GM10266 (cell line): Measurements from ENCODE around the gene DEFB131A.
"Not testable (repeated sequence)": the region's sequence is repeated elsewhere in the genome, so short reads cannot be mapped to it uniquely, and the experiment has no call there.

Experiments used
- DNase-seq: peaks from one replicate; pipeline ENCODE4 v3.0.0; 2012; ENCODE audit errors: extremely low spot score
- TF ChIP-seq, protein P1 (sequence below): IDR thresholded peaks from 2 replicates; pipeline ENCODE4 v1.5.1; 2012; ENCODE audit warnings: mild to moderate bottlenecking, low read depth; ENCODE audit not compliant: control insufficient read depth, insufficient read depth; ENCODE audit errors: missing control alignments

Gene DEFB131A, protein sequence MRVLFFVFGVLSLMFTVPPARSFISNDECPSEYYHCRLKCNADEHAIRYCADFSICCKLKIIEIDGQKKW

DNA sequence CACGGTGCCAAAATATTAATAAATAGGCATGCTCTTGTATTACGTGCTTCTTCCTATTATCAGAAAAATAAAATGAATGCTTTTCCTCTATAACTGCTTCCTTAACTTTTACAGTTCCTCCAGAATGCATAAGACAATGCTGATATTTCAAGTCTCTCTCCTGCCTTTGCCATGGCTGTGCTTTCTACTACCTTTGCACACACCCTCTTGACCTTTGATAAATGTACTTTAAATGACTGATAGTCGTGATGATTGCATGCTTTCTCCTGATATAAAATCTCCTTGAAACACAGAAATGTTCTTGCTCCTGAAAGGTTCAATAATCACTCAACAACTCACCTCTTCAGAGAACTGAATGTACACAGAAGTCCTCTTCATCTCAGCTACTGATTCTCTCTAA lies at the start of gene DEFB131A:
DEFB131A (plus strand) TSS at position 301 of the 400 bp plus-strand sequence. CDS start 120 bp downstream, outside the sequence.
- DNase-seq: not testable (repeated sequence)

DNA sequence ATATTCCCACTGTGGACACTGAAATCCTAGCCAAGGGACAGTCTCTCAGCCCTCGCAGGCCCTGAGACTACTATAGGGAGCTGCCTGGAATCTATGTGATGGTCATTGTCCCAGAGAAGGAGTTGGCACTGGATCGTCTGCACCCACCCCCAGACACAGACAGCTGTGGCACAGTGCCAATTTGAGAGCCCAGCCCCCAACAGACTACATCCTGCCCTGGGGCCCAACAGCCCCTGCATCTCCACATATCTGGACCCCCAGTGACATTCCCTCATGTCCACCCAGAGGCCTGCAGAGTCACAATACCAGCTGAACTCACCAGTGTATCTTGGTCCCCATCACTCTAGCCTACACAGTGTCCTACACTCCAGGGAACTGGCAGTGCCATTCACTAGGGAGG lies 38.4 kb upstream of the DEFB131A start:
- not testable (repeated sequence) for DNase-seq

DNA sequence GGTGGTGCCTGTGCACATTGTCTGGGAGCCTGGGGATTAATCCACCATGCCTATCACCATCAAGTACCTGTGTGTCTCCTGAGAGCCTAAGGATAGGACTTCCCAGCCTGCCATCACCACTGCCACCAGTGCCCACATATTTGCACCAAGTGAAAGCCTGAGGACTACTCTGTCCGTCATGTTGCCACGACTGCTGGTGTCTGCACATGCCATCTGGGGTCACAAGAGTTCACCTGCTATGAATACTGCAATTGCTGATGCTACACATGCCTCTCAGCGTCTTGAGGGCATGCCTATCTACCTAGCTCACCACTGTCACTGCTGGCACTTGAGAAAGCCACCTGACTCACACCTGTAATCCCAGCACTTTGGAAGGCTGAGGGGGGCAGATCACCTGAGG lies 37.7 kb upstream of the DEFB131A start:
- not testable (repeated sequence) for DNase-seq

DNA sequence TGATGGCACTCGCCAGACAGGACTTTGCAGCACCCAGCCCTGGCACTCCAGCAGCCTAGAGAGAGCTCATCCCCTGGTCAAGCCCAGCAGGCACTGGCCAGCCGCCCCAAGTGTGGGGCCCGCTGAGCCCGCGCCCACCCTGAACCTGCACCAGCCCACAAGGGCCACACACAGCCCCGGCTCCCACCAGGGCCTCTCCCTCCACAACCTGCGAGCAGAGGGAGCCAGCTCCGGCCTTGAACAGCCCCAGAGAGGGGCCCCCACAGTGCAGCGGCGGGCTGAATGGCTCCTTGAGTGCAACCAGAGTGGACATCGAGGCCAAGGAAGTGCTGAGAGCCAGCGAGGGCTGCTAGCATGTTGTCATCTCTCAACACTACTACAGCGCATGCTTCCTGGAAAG lies 34.4 kb upstream of the DEFB131A start:
- TF ChIP-seq, protein P1, sequence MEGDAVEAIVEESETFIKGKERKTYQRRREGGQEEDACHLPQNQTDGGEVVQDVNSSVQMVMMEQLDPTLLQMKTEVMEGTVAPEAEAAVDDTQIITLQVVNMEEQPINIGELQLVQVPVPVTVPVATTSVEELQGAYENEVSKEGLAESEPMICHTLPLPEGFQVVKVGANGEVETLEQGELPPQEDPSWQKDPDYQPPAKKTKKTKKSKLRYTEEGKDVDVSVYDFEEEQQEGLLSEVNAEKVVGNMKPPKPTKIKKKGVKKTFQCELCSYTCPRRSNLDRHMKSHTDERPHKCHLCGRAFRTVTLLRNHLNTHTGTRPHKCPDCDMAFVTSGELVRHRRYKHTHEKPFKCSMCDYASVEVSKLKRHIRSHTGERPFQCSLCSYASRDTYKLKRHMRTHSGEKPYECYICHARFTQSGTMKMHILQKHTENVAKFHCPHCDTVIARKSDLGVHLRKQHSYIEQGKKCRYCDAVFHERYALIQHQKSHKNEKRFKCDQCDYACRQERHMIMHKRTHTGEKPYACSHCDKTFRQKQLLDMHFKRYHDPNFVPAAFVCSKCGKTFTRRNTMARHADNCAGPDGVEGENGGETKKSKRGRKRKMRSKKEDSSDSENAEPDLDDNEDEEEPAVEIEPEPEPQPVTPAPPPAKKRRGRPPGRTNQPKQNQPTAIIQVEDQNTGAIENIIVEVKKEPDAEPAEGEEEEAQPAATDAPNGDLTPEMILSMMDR: no peak
- DNase-seq: no peak

DNA sequence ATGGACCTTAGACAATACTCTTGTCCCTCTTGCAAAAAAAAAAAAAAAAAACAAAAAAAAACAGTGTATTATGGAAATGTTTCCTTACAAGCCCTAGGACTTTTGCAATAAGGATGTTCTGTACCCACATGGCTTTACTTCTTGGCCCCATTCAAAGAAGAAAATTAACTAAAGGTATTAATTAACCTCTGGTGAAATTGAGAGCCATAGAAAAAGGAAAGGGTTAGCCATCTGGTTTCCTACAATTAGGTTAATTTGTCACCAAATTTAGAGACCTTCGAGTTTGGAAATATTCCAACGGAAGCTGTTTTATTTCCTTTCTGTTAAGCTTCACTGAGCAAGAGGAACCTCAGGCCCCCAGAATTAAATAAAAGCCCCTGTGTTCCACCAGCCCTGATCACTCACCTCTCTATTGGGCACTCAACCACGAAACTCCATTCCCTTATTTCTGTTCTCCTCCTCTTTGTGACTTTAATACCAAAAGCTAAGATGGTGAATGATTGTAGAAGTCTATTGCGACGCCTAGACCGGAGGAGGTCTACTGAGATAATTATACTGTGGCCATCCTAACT lies 22.2 kb upstream of the DEFB131A start:
- DNase-seq: not testable (repeated sequence)

DNA sequence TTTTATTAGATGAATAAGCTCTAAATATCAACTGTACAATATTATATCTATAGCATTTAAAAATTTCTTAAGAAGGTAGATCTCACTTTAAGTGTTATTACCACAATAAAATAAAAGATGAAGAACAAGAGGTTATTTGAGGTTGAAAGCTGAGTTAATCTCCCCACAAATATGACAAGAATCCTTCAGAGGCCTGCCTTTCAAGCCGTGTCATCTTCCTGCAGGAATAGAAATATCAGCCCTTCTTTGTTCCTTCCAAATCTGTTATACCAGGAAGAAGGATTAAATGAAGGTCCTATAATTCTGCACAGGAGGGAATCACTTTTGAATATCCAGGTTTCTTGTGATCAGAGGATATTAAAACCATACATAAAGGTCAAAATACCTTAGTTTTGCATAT lies 18.3 kb upstream of the DEFB131A start:
- not testable (repeated sequence) for DNase-seq

DNA sequence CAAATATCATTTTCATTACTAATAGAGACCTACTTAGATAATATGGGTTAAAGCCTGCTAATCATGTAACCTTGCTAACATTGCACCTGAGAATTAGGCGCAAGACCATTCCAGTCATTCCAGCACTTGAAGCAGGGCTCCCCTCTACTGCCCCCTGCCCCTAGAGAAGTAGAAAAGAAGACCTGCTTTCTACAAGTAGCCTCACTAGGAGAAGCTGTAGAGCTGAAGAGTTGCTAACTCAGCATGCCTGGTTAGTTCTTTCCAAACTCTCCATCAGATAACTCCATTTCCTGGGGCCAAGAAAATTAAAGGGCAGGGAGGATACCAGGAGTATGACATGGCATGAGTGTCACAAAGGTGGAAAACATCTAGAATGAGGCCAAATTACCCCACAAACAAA lies 14.2 kb upstream of the DEFB131A start:
- DNase-seq: not testable (repeated sequence)

DNA sequence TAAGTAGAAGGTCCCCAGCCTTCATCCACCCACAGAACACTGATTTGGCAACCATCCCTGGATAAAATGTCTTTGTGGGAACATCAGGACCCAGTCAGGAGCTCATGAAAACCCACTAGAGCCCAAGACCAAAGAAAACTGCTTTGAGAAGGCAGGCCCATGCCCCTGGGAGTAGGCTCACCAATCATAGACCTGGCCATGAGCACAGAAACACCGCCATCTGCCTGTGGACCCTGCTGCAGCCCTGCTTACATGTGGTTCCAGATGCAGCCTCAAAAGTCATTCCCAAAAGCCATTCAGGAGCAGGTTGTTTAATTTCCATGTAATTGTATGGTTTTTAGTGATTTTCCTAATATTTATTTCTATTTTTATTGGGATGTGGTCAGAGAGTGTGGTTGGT lies 10.9 kb upstream of the DEFB131A start:
- DNase-seq: not testable (repeated sequence)

DNA sequence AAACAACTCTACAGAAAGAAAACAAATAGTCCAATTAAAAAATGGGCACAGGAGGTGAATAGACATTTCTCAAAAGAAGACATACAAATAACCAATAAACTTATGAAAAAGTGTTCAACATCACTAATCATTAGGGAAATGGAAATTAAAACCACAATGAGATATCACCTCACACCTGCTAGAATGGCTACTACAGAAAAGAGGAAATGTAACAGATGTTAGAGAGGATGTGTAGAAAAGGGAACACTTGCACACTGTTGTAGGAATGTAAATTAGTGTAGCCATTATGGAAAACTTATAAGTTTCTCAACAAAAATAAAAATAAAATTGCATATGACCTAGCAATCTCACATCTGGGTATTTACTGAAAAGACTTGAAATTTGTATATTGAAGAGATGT lies 7.5 kb upstream of the DEFB131A start:
- not testable (repeated sequence) for DNase-seq

DNA sequence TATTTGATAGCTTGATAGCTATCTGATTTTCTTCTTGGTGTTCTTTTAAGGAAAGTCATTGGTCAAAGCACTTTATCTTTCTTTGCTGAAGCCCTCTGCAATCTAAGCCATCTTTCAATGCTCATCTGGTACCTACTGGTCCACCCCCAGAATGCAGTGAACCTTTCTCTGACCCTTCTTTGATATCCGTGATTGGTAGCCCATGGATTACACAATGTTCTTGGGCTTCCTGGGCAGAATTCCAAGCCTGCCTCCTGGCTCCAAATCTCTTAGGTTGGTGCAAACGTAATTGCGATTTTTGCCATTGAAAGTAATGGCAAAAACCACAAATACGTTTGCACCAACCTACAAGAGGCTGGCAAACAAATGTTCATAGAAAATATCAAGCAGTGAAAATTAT lies 1.9 kb upstream of the DEFB131A start:
- not testable (repeated sequence) for DNase-seq

DNA sequence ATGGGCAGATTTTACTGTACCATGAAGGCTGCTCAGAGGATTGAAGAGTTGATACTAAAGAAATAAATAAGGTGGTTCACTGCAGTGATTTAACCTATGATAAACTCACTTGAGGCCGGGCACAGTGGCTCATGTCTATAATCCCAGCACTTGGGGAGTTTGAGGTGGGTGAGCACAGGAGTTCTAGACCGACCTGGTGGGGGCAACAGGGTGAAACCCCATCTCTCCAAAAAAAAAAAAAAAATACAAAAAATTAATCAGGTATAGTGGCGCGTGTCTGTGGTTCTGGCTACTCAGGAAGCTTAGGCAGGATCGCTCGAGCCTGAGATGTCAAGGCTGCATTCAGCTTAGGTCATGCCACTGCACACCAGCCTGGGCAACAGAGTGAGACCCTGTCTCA lies 467 bp downstream of the DEFB131A start:
- not testable (repeated sequence) for DNase-seq

DNA sequence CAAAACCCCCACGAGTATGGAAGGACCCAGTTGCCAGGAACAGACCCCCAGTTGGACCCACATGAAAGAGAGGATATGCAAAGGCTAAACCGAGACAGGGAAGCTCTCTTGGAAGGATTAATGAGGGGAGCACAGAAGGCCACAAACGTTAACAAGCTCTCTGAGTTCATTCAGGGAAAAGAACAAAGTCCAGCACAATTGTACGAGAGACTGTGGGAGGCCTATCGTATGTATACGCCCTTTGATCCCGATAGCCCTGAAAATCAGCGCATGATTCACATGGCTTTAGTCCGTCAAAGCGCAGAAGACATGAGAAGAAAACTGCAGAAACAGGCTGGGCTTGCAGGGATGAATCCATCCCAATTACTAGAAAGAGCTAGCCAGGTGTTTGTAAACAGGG lies 8.0 kb downstream of the DEFB131A start:
- not testable (repeated sequence) for DNase-seq

DNA sequence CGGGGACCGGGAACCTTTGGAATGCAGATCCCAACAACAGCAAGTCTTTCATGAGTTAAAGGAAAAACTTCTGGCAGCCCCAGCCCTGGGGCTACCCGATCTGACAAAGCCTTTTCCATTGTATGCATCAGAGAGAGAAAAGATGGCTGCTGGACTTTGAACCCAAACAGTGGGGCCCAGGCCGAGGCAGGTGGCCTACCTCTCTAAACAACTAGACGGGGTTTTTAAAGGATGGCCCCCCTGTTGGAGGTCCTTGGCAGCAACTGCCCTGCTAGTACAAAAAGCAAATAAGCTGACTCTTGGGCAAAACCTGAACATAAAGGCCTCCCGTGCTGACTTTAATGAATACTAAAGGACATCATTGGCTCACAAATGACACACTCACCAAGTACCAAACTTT lies 10.1 kb downstream of the DEFB131A start:
- not testable (repeated sequence) for DNase-seq

DNA sequence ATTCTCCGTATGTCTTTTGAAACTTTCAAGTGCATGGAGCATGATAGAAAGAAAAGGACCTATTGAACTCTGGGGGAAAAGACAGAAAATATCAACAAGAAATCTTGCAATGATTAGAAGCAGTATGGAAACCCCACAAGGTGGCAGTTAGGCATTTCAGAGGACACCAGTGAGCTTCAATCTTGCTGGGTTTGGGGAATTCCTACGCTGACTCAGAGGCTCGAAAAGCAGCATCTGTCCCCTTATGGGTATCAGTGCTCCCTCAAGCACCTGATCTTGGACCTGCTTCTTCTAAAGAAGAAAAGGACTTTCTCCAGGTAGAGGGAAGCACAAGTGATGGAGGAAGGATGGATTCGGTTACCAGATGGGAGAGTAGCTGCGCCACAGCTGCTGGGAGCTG lies 10.8 kb downstream of the DEFB131A start:
- DNase-seq: not testable (repeated sequence)

DNA sequence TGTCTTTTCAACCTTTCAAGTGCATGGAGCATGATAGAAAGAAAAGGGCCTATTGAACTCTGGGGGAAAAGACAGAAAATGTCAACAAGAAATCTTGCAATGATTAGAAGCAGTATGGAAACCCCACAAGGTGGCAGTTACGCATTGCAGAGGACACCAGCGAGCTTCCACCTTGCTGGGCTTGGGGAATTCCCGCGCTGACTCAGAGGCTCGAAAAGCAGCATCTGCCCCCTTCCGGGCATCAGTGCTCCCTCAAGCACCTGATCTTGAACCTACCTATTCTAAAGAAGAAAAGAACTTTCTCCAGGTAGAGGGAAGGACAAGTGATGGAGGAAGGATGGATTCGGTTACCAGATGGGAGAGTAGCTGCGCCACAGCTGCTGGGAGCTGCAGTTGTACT lies 35.3 kb downstream of the DEFB131A start:
- DNase-seq: not testable (repeated sequence)

DNA sequence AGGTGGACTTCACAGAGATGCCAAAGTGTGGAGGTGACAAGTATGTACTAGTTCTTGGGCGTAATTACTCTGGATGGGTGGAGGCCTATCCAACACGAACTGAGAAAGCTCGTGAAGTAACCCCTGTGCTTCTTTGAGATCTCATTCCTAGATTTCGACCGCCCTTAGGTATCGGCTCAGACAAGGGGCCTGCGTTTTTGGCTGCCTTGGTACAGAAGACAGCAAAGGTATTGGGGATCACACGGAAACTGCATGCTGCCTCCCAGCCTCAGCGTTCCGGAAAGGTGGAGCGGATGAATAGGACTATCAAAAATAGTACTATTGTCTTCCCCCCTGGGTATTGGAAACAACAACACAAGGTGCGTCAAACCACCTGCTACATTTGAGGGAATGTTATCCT lies 35.9 kb downstream of the DEFB131A start:
- not testable (repeated sequence) for DNase-seq

DNA sequence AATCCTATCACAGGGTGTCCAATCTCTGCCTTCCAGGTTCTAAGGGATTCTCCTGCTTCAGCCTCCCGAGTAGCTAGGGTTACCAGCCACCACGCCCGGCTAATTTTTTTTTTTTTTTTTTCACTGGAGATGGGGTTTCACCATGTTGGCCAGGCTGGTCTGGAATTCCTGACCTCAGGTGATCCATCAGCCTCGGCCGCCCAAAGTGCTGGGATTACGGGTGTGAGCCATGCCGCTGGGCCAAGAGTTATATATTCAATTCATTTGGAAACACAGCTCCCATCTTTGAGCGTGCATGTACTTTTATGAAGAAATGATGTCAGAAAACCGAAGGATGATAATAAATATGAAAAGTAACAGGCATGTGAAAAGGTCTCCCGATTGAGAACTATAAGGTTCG lies 38.7 kb downstream of the DEFB131A start:
- not testable (repeated sequence) for DNase-seq

DNA sequence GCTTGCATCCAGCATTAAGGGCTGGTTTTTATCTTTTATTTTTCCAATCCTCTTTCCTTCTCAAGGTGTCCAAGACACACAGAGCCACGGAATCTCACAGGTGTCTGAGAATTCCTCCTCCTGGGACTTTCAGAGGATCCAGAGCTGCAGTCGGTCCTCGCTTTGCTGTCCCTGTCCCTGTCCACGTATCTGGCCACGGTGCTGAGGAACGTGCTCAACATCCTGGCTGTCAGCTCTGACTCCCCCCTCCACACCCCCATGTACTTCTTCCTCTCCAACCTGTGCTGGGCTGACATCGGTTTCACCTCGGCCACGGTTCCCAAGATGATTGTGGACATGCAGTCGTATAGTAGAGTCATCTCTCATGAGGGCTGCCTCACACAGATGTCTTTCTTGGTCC lies 39.5 kb downstream of the DEFB131A start:
- DNase-seq: not testable (repeated sequence)

DNA sequence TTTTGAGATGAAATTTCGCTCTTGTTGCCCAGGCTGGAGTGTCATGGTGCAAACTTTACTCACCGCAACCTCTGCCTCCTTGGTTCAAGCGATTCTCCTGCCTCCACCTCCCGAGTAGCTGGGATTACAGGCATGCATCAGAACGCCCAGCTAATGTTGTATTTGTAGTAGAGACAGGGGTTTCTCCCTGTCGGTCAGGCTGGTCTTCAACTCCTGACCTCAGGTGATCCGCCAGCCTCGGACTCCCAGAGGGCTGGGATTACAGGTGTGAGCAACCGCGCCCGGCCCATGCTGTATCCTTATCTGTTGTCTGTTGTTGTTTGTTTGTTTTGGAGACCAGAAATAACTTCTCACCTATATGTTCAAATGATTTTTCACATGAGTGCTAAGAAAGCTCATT lies 42.7 kb downstream of the DEFB131A start:
- not testable (repeated sequence) for DNase-seq

DNA sequence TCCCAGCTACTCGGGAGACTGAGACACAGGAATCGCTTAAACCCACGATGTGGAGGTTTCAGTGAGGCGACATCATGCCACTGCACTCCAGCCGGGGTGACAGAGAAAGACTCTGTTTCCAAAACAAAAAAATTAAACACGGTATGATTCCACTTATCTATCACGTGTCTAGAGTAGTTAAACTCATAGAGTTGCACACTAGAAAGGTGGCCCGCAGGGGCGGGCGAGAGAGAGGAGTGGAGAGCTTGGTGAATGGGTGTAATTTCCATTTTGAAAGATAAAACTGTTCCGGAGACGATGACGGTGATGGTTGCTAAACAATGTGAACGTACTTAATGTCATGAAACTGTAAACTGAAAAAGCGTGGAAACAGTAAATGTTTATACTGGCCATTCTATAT lies 44.6 kb downstream of the DEFB131A start:
- DNase-seq: not testable (repeated sequence)

DNA sequence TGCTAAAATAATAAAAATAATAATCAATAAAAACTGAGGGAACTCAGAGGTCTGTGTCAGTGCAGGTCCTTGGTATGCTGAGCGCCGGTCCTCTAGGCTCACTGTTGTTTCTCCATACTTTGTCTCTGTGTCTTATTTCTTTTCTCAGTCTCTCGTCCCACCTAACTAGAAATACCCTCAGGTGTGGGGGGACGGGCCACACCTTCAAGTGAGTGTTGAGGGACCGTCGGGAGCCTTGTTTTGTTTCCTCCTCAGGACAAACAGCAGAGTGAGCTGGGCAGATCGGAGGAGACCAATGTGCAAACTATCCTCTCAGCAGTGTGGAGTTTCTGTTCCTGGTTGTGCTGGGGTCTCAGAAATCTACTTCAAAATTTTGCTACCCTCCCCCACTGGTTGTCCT lies 46.3 kb downstream of the DEFB131A start:
- DNase-seq: not testable (repeated sequence)

DNA sequence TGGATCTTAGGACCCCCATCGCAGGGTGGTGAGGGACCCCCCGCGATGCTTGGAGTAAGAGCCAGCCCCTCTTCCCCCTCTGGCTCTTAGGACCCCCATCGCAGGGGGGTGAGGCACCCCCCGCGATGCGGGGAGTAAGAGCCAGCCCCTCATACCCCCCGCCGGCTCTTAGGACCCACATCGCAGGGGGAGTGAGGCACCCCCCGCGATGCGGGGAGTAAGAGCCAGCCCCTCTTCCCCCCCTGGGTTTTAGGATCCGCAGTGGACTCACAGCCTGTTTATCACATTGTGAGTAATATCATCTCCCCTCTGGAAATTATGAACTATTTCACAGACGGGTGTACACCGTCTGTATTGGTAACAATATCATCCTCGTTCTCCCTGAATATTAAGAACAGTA lies 46.8 kb downstream of the DEFB131A start:
- DNase-seq: not testable (repeated sequence)
